ENCODE results near the gene CLIC3.

Gene CLIC3

GRCh38 chr9:136957901-136958300 lies 38.5 kb downstream of the CLIC3 start:
- DNase-seq = no peak
- TF ChIP-seq CTCF (IDR thresholded peaks at IDR 0.05; ENCODE audit: low read length) = no peak
- TF ChIP-seq EZH2phosphoT487 (IDR thresholded peaks at IDR 0.05; ENCODE audit: low read length) = no peak
- TF ChIP-seq EZH2 (optimal IDR thresholded peaks at IDR 0.05; ENCODE audit: low read depth, low read length) = no peak

GRCh38 chr9:136957461-136957860 lies 38.9 kb downstream of the CLIC3 start:
- DNase-seq = no peak
- Histone ChIP-seq H3K4me2 (ENCODE audit: low read depth, low read length) (no peak overlapping the region), H3K36me3 (replicated peaks; ENCODE audit: insufficient read depth, low read length) (no peaks in the 10 kb centered on the region), H3K27ac (ENCODE audit: low read length) (no peak overlapping the region), H3K9me3 (replicated peaks; ENCODE audit: insufficient read depth, low read length) (no peaks in the 10 kb centered on the region), H3K4me1 (ENCODE audit: low read length) (no peaks in the 10 kb centered on the region), H3F3A (ENCODE audit: insufficient read depth, low read length) (no peaks in the 10 kb centered on the region), H4K20me1 (ENCODE audit: insufficient read depth, low read length) (no peaks in the 10 kb centered on the region), H2AFZ (ENCODE audit: low read length) (no peak overlapping the region), H3K9me2 (replicated peaks; ENCODE audit: insufficient read depth, low read length) (no peaks in the 10 kb centered on the region), H3K9ac (ENCODE audit: low read length) (no peak overlapping the region), H3K79me2 (ENCODE audit: low read length) (no peaks in the 10 kb centered on the region), H3K4me3 (ENCODE audit: low read length) (no peak overlapping the region), H3K27me3 (replicated peaks; ENCODE audit: insufficient read depth, low read length) (peaks cover 85% of the 10 kb centered on the region)
- TF ChIP-seq EZH2 (optimal IDR thresholded peaks at IDR 0.05; ENCODE audit: low read depth, low read length) = no peak

More at GRCh38 chr9:136957901-136958300, 38.5 kb downstream of the CLIC3 start:
- Histone ChIP-seq H3K4me1 (ENCODE audit: low read length) (no peaks in the 10 kb centered on the region), H3K9ac (ENCODE audit: low read length) (no peak overlapping the region), H3K36me3 (replicated peaks; ENCODE audit: insufficient read depth, low read length) (no peaks in the 10 kb centered on the region), H3K79me2 (ENCODE audit: low read length) (no peaks in the 10 kb centered on the region), H3K4me2 (ENCODE audit: low read depth, low read length) (no peak overlapping the region), H3K27ac (ENCODE audit: low read length) (no peak overlapping the region), H3K27me3 (replicated peaks; ENCODE audit: insufficient read depth, low read length) (peaks cover 88% of the 10 kb centered on the region), H3K4me3 (ENCODE audit: low read length) (no peak overlapping the region), H3K9me2 (replicated peaks; ENCODE audit: insufficient read depth, low read length) (no peaks in the 10 kb centered on the region), H2AFZ (ENCODE audit: low read length) (no peak overlapping the region), H3K9me3 (replicated peaks; ENCODE audit: insufficient read depth, low read length) (no peaks in the 10 kb centered on the region), H4K20me1 (ENCODE audit: insufficient read depth, low read length) (no peaks in the 10 kb centered on the region), H3F3A (ENCODE audit: insufficient read depth, low read length) (no peaks in the 10 kb centered on the region)

- H3K4me1 ChIP-seq (ENCODE audit: low read length) = no peaks in the 10 kb centered on the region
- no peak overlapping the region for H2AFZ ChIP-seq (ENCODE audit: low read length)
- H3K27ac ChIP-seq (ENCODE audit: low read length) = no peak overlapping the region
- peaks cover 77% of the 10 kb centered on the region for H3K27me3 ChIP-seq (replicated peaks; ENCODE audit: insufficient read depth, low read length)
- H3K9ac ChIP-seq (ENCODE audit: low read length) = no peak overlapping the region
- no peaks in the 10 kb centered on the region for H3K36me3 ChIP-seq (replicated peaks; ENCODE audit: insufficient read depth, low read length)
- H3K4me2 ChIP-seq (ENCODE audit: low read depth, low read length) = no peak overlapping the region
- TF ChIP-seq CTCF (IDR thresholded peaks at IDR 0.05; ENCODE audit: low read length) (no peak), EZH2phosphoT487 (IDR thresholded peaks at IDR 0.05; ENCODE audit: low read length) (no peak), EZH2 (optimal IDR thresholded peaks at IDR 0.05; ENCODE audit: low read depth, low read length) (no peak)
- H3F3A ChIP-seq (ENCODE audit: insufficient read depth, low read length) = no peaks in the 10 kb centered on the region
- H4K20me1 ChIP-seq (ENCODE audit: insufficient read depth, low read length) = no peaks in the 10 kb centered on the region
- H3K9me2 ChIP-seq (replicated peaks; ENCODE audit: insufficient read depth, low read length) = no peaks in the 10 kb centered on the region
- no peaks in the 10 kb centered on the region for H3K79me2 ChIP-seq (ENCODE audit: low read length)
- DNase-seq = no peak
- H3K4me3 ChIP-seq (ENCODE audit: low read length) = no peak overlapping the region
- H3K9me3 ChIP-seq (replicated peaks; ENCODE audit: insufficient read depth, low read length) = no peaks in the 10 kb centered on the region
Measured at GRCh38 chr9:136956604-136957003, 39.8 kb downstream of the CLIC3 start.

- Histone ChIP-seq H2AFZ (ENCODE audit: low read length) (no peak overlapping the region), H3K9me3 (replicated peaks; ENCODE audit: insufficient read depth, low read length) (no peaks in the 10 kb centered on the region), H3K4me1 (ENCODE audit: low read length) (no peaks in the 10 kb centered on the region), H3K9ac (ENCODE audit: low read length) (no peak overlapping the region), H3F3A (ENCODE audit: insufficient read depth, low read length) (no peaks in the 10 kb centered on the region), H3K27me3 (replicated peaks; ENCODE audit: insufficient read depth, low read length) (peaks cover 70% of the 10 kb centered on the region), H3K27ac (ENCODE audit: low read length) (no peak overlapping the region), H3K79me2 (ENCODE audit: low read length) (no peaks in the 10 kb centered on the region), H3K4me2 (ENCODE audit: low read depth, low read length) (no peak overlapping the region), H3K4me3 (ENCODE audit: low read length) (no peak overlapping the region), H3K9me2 (replicated peaks; ENCODE audit: insufficient read depth, low read length) (no peaks in the 10 kb centered on the region), H4K20me1 (ENCODE audit: insufficient read depth, low read length) (no peaks in the 10 kb centered on the region), H3K36me3 (replicated peaks; ENCODE audit: insufficient read depth, low read length) (no peaks in the 10 kb centered on the region)
- DNase-seq = no peak
- TF ChIP-seq EZH2 (optimal IDR thresholded peaks at IDR 0.05; ENCODE audit: low read depth, low read length) (no peak), EZH2phosphoT487 (IDR thresholded peaks at IDR 0.05; ENCODE audit: low read length) (no peak)
Measured at GRCh38 chr9:136955943-136956335, 40.4 kb downstream of the CLIC3 start.
